ENCODE data around the gene GIPC3.
"Not testable (repeated sequence)": the region's sequence is repeated elsewhere in the genome, so short reads cannot be mapped to it uniquely, and the experiment has no call there.

Gene GIPC3

DNA sequence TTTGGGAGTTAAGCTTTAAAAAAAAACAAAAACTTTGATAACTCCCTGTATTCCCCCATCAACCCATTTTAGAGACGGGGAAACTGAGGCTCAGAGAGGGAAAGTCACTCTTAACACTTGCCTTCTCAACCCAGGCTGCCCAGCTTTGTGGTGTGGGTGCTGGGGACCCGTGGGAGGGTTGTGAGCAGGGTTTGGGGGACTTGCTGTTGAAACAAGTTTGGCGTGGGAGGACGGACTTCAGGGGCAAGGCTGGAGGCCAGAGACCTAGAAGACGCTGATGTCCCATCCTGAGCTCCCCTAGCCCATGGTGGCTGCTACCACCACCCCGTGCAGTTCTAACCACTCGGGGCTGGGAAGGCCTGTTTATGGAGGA lies 42.1 kb downstream of the GIPC3 start:
- H3K4me3 ChIP-seq (ENCODE audit: low read depth, low read length): no peak overlapping the region
- TF ChIP-seq MYC (IDR thresholded peaks at IDR 0.05; ENCODE audit: low read depth, low read length) (no peak), CTCF (IDR thresholded peaks at IDR 0.05; ENCODE audit: low read depth, low read length) (no peak), MAX (IDR thresholded peaks at IDR 0.05; ENCODE audit: low read depth, low read length) (no peak), POLR2A (IDR thresholded peaks at IDR 0.05; ENCODE audit: extremely low read depth, insufficient read length) (no peak)
- DNase-seq (ENCODE audit: low read depth): no peak

DNA sequence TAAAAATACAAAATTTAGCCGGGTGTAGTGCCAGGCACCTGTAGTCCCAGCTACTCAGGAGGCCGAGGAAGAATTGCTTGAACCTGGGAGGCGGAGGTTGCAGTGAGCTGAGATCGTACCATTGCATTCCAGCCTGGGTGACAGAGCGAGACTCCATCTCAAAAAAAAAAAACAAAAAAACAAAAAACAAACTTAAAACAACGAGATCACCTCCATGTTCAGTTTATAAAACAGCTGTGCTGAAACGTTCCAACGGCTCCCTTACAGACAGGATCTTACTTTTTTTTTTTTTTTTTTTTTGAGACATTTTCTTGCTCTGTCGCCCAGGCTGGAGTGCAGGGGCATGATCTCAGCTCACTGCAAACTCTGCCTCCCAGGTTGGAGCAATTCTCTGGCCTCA lies 43.5 kb downstream of the GIPC3 start:
- not testable (repeated sequence) for DNase-seq (ENCODE audit: low read depth); H3K4me3 ChIP-seq (ENCODE audit: low read depth, low read length)

- TF ChIP-seq MAX (IDR thresholded peaks at IDR 0.05; ENCODE audit: low read depth, low read length) (no peak), POLR2A (IDR thresholded peaks at IDR 0.05; ENCODE audit: extremely low read depth, insufficient read length) (no peak), MYC (IDR thresholded peaks at IDR 0.05; ENCODE audit: low read depth, low read length) (no peak), CTCF (IDR thresholded peaks at IDR 0.05; ENCODE audit: low read depth, low read length) (no peak)
- H3K4me3 ChIP-seq (ENCODE audit: low read depth, low read length): no peak overlapping the region
These were observed 46.0 kb downstream of the GIPC3 start for GRCh38 chr19:3631053-3631861.

GRCh38 chr19:3632098-3632497 lies 46.8 kb downstream of the GIPC3 start:
- TF ChIP-seq MYC (IDR thresholded peaks at IDR 0.05; ENCODE audit: low read depth, low read length): no peak
- no peak for TF ChIP-seq POLR2A (IDR thresholded peaks at IDR 0.05; ENCODE audit: extremely low read depth, insufficient read length)
- no peak for TF ChIP-seq CTCF (IDR thresholded peaks at IDR 0.05; ENCODE audit: low read depth, low read length)
- TF ChIP-seq MAX (IDR thresholded peaks at IDR 0.05; ENCODE audit: low read depth, low read length): no peak
- H3K4me3 ChIP-seq (ENCODE audit: low read depth, low read length): no peak overlapping the region
- DNase-seq (ENCODE audit: low read depth): no peak

More at GRCh38 chr19:3631053-3631861, 46.0 kb downstream of the GIPC3 start:
- DNase-seq (ENCODE audit: low read depth): no peak

- H3K4me3 ChIP-seq (ENCODE audit: low read depth, low read length): no peak overlapping the region
- DNase-seq (ENCODE audit: low read depth): no peak
- TF ChIP-seq MAX (IDR thresholded peaks at IDR 0.05; ENCODE audit: low read depth, low read length): no peak
- no peak for TF ChIP-seq POLR2A (IDR thresholded peaks at IDR 0.05; ENCODE audit: extremely low read depth, insufficient read length)
- no peak for TF ChIP-seq CTCF (IDR thresholded peaks at IDR 0.05; ENCODE audit: low read depth, low read length)
- TF ChIP-seq MYC (IDR thresholded peaks at IDR 0.05; ENCODE audit: low read depth, low read length): no peak
These were observed 47.7 kb downstream of the GIPC3 start for GRCh38 chr19:3632739-3633558.

- no peak for TF ChIP-seq MAX (IDR thresholded peaks at IDR 0.05; ENCODE audit: low read depth, low read length)
- TF ChIP-seq MYC (IDR thresholded peaks at IDR 0.05; ENCODE audit: low read depth, low read length): no peak
- TF ChIP-seq CTCF (IDR thresholded peaks at IDR 0.05; ENCODE audit: low read depth, low read length): no peak
- no peak for TF ChIP-seq POLR2A (IDR thresholded peaks at IDR 0.05; ENCODE audit: extremely low read depth, insufficient read length)
- DNase-seq (ENCODE audit: low read depth): no peak
- H3K4me3 ChIP-seq (ENCODE audit: low read depth, low read length): no peak overlapping the region
These were observed 48.3 kb downstream of the GIPC3 start for GRCh38 chr19:3633559-3633988.
